Endothelial cell of umbilical vein (primary cell): ENCODE results near the gene MAPK6. TPM values are rescaled to one million over a fixed set of nuclear protein-coding genes. Genes with fewer than 3 reads are reported as not detected.

Experiments
- BruUV-seq: library from RNA; stranded (reverse); fragments of 400-500 nt; replicated peaks from 2 replicates; lab custom pipeline; 2021; lab: Mats Ljungman, UMichigan
- CTCF ChIA-PET: fragments of 300-600, 350-600 bp; sonication (Branson Sonifier 250); formaldehyde crosslinking; loops from one replicate; lab custom pipeline; 2021; ENCODE audit warnings: antibody characterized with exemption, inconsistent platforms; lab: Charles Lee
- POLR2A ChIA-PET: fragments of 300-600, 350-600 bp; sonication (Branson Sonifier 250); formaldehyde crosslinking; loops from one replicate; lab custom pipeline; 2021; ENCODE audit warnings: antibody characterized with exemption, inconsistent platforms; lab: Charles Lee
- DNase-seq: peaks from one replicate; pipeline ENCODE4 v3.0.0-alpha.2; 2011; ENCODE audit warnings: low read depth, low spot score
- FAIRE-seq: peaks from 2 replicates; lab custom pipeline; 2011; peaks lifted over from hg19 to GRCh38; lab: Jason Lieb, UNC
- H2AFZ ChIP-seq: 2 replicates; pipeline ENCODE4 v1.6.0; 2012; ENCODE audit warnings: low read depth, low read length, control low read depth, inconsistent platforms
- H3K27ac ChIP-seq: 2 replicates; pipeline ENCODE4 v1.5.1; 2011; ENCODE audit warnings: low read depth, mild to moderate bottlenecking, control low read depth, low read length, moderate library complexity; ENCODE audit not compliant: insufficient read depth
- H3K27me3 ChIP-seq, 2 experiments: 2 replicates each; pipeline versions ENCODE4 v1.6.0 to v1.6.1; 2011; ENCODE audit warnings: low read length in 2 of 2, mixed read lengths in 1 of 2; ENCODE audit not compliant: control insufficient read depth in 2 of 2, insufficient read depth in 2 of 2
- H3K36me3 ChIP-seq, 2 experiments: 2 replicates in 1 of 2; 3 replicates in 1 of 2; pipeline ENCODE4 v1.5.1; 2011; ENCODE audit warnings: low read length in 2 of 2, mild to moderate bottlenecking in 1 of 2, moderate library complexity in 1 of 2; ENCODE audit not compliant: control insufficient read depth in 2 of 2, insufficient read depth in 2 of 2; ENCODE audit errors: extremely low read depth in 1 of 2
- H3K4me1 ChIP-seq: 3 replicates; pipeline ENCODE4 v1.5.1; 2011; ENCODE audit warnings: mild to moderate bottlenecking, low read length; ENCODE audit not compliant: control insufficient read depth, insufficient read depth; ENCODE audit errors: extremely low read depth
- H3K4me2 ChIP-seq: 2 replicates; pipeline ENCODE4 v1.6.1; 2011; ENCODE audit warnings: low read length, control low read depth, mixed read lengths; ENCODE audit not compliant: insufficient read depth
- H3K4me3 ChIP-seq, 3 experiments: fragments of 200-600 bp in 1 of 3; sonication (generic), shearing (Covaris generic) in 1 of 3; replicated peaks in 1 of 3; 2 replicates each; pipeline ENCODE4 v1.5.1; 2011 to 2016; ENCODE audit warnings: control low read depth in 3 of 3, low read length in 3 of 3, mild to moderate bottlenecking in 2 of 3, inconsistent platforms in 1 of 3, low read depth in 1 of 3, moderate library complexity in 1 of 3; ENCODE audit not compliant: insufficient read depth in 1 of 3
- H3K79me2 ChIP-seq: 2 replicates; pipeline ENCODE4 v1.6.0; 2012; ENCODE audit warnings: low read length, inconsistent platforms; ENCODE audit not compliant: control insufficient read depth, insufficient read depth
- H3K9ac ChIP-seq: replicated peaks from 2 replicates; pipeline ENCODE3; 2011; ENCODE audit warnings: low read length, control low read depth; ENCODE audit not compliant: insufficient read depth; ENCODE audit errors: extremely low read depth
- H3K9me1 ChIP-seq: replicated peaks from 3 replicates; pipeline ENCODE4 v1.6.0; 2011; ENCODE audit warnings: mild to moderate bottlenecking, low read length; ENCODE audit not compliant: control insufficient read depth, insufficient read depth; ENCODE audit errors: extremely low read depth
- H3K9me3 ChIP-seq: replicated peaks from 2 replicates; pipeline ENCODE4 v1.5.1; 2012; ENCODE audit warnings: low read length, inconsistent platforms; ENCODE audit not compliant: control insufficient read depth, insufficient read depth
- H4K20me1 ChIP-seq: replicated peaks from 2 replicates; pipeline ENCODE3; 2011; ENCODE audit warnings: mild to moderate bottlenecking, low read length; ENCODE audit not compliant: control insufficient read depth, insufficient read depth; ENCODE audit errors: extremely low read depth
- CTCF ChIP-seq, 2 donors: IDR thresholded peaks; 1 replicate in 1 of 2; 2 replicates in 1 of 2; pipeline ENCODE4 v1.5.1; 2011; ENCODE audit warnings: low read length in 2 of 2, mild to moderate bottlenecking in 2 of 2, moderate library complexity in 2 of 2, control low read depth in 1 of 2, inconsistent platforms in 1 of 2, low read depth in 1 of 2; ENCODE audit not compliant: insufficient read depth in 1 of 2; ENCODE audit errors: extremely low read depth in 1 of 2
- EZH2 ChIP-seq: IDR thresholded peaks from 2 replicates; pipeline ENCODE4 v1.6.1; 2012; ENCODE audit warnings: borderline replicate concordance, low read depth, mild to moderate bottlenecking, moderate library complexity, low read length, inconsistent platforms; ENCODE audit not compliant: severe bottlenecking
- FOS ChIP-seq: IDR thresholded peaks from 2 replicates; pipeline ENCODE4 v1.6.1; 2011; ENCODE audit warnings: mild to moderate bottlenecking, low read length, moderate library complexity, borderline replicate concordance; ENCODE audit not compliant: insufficient read depth
- GATA2 ChIP-seq: IDR thresholded peaks from 2 replicates; pipeline ENCODE4 v1.7.0; 2011; ENCODE audit warnings: low read depth, mild to moderate bottlenecking, moderate library complexity, mixed read lengths, low read length; ENCODE audit not compliant: insufficient read length, insufficient read depth
- JUN ChIP-seq: IDR thresholded peaks from 2 replicates; pipeline ENCODE4 v1.6.1; 2011; ENCODE audit warnings: borderline replicate concordance, low read depth; ENCODE audit not compliant: insufficient read length, insufficient read depth
- MYC ChIP-seq: IDR thresholded peaks from one replicate; pipeline ENCODE4 v1.6.1; 2011; ENCODE audit warnings: mild to moderate bottlenecking, low read depth, low read length
- POLR2A ChIP-seq: IDR thresholded peaks from 2 replicates; pipeline ENCODE4 v1.6.1; 2012; ENCODE audit warnings: low read depth, mild to moderate bottlenecking, control low read depth, low read length
- POLR2AphosphoS5 ChIP-seq: IDR thresholded peaks from 2 replicates; pipeline ENCODE4 v1.6.1; 2012; ENCODE audit warnings: low read depth, mild to moderate bottlenecking, control low read depth, low read length, moderate library complexity; ENCODE audit not compliant: insufficient read depth
- dilution Hi-C: fragments of 300-500 bp; cut with MboI; formaldehyde crosslinking; loops from one replicate; pipeline ENCODE4 v1.15.0; 2019; ENCODE audit warnings: low sequenced_read_pairs; ENCODE audit not compliant: extremely low pct_ligation_motif_present
- intact Hi-C: fragments of 100-400 bp; cut with micrococcal nuclease; formaldehyde crosslinking; loops from one replicate; pipeline ENCODE4 v1.10.0; 2022
- polyA plus RNA-seq, 4 experiments: library from polyadenylated mRNA; depleted of rRNA in 3 of 4; stranded (reverse) in 3 of 4; unstranded in 1 of 4; fragments of >200 nt; gene quantifications; 2 replicates each; pipeline versions ENCODE4 v1.2.1 to v1.2.3, GENCODE V29; 2011 to 2012; ENCODE audit warnings: missing spikeins in 1 of 4
- total RNA-seq: library from RNA; stranded (reverse); gene quantifications from 2 replicates; pipeline ENCODE4 v1.2.3, GENCODE V29; 2021
- TF ChIP-seq, protein P1 (sequence below): IDR thresholded peaks from 2 replicates; pipeline ENCODE4 v1.6.1; 2011; ENCODE audit not compliant: insufficient read depth, insufficient read length

Gene MAPK6
- total and polyA plus RNA-seq, 2 donors (not counting 3 experiments of a cell fraction or from before 2014, with no cell fraction given): 10.9 to 37.4 TPM

- CTCF ChIA-PET: interaction anchor here (1.3 kb wide), 1 partner anchor 29 kb away, joined by 5 read pairs; no protein-coding TSS in a partner anchor
Observed at GRCh38 chr15:52109559-52110451, 90.8 kb downstream of the MAPK6 start.

More at GRCh38 chr15:52109559-52110451, 90.8 kb downstream of the MAPK6 start:
- Histone ChIP-seq H3K4me3 (no peak overlapping the region), H3K4me1 (peaks cover 7% of the 10 kb centered on the region), H3K9me3 (no peaks in the 10 kb centered on the region), H2AFZ (no peak overlapping the region), H3K9me1 (no peaks in the 10 kb centered on the region), H3K27ac (no peak overlapping the region), H3K9ac (no peak overlapping the region), H3K79me2 (no peaks in the 10 kb centered on the region), H3K36me3 (no peaks in the 10 kb centered on the region), H3K4me2 (no peak overlapping the region), H3K27me3 (no peaks in the 10 kb centered on the region), H4K20me1 (no peaks in the 10 kb centered on the region)
- intact Hi-C loops (no loop called here), dilution Hi-C loops (no loop called here)
- TF ChIP-seq POLR2A: no peak
- TF ChIP-seq JUN: no peak
- TF ChIP-seq CTCF (IDR thresholded peaks at IDR 0.05; ENCODE audit: extremely low read depth in 1 of 2, insufficient read depth in 1 of 2, low read depth in 1 of 2, low read length in 2 of 2): no peak
- TF ChIP-seq, protein P1, sequence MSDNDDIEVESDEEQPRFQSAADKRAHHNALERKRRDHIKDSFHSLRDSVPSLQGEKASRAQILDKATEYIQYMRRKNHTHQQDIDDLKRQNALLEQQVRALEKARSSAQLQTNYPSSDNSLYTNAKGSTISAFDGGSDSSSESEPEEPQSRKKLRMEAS: no peak
- no peak for TF ChIP-seq GATA2
- TF ChIP-seq MYC: no peak
- TF ChIP-seq EZH2: no peak
- no peak for TF ChIP-seq FOS
- no peak for TF ChIP-seq POLR2AphosphoS5
- DNase-seq (no peak), FAIRE-seq (no peak)
- POLR2A ChIA-PET: no interaction called here
- no TSS peak for BruUV-seq
